Hippocampal formation (tissue), 2 donors: ENCODE measurements around the gene MAP3K3.

Source experiments
- DNase-seq, 2 donors: peaks; one replicate each; lab custom pipeline; 2025; lab: John Stamatoyannopoulos, UW

MAP3K3 gene

GRCh38 chr17:63621684-63622573 lies at the start of gene MAP3K3:
MAP3K3 (plus strand) TSS chr17:63622417; CDS start chr17:63622760, 343 bp downstream.
- peak; percentile 100 for DNase-seq

- DNase-seq: no peak
Observed at GRCh38 chr17:63573634-63574033, 48.6 kb upstream of the MAP3K3 start.

- DNase-seq: no peak
Observed at GRCh38 chr17:63578027-63578768, 44.0 kb upstream of the MAP3K3 start.

GRCh38 chr17:63578769-63579111 lies 43.5 kb upstream of the MAP3K3 start:
- no peak for DNase-seq

GRCh38 chr17:63579633-63580032 lies 42.6 kb upstream of the MAP3K3 start:
- no peak for DNase-seq

GRCh38 chr17:63587770-63588169 lies 34.4 kb upstream of the MAP3K3 start:
- no peak for DNase-seq

GRCh38 chr17:63588797-63589196 lies 33.4 kb upstream of the MAP3K3 start:
- no peak for DNase-seq

GRCh38 chr17:63589646-63590045 lies 32.6 kb upstream of the MAP3K3 start:
- no peak for DNase-seq

GRCh38 chr17:63592797-63593196 lies 29.4 kb upstream of the MAP3K3 start:
- no peak for DNase-seq

GRCh38 chr17:63595132-63595531 lies 27.1 kb upstream of the MAP3K3 start:
- no peak for DNase-seq

- no peak for DNase-seq
Observed at GRCh38 chr17:63596856-63597586, 25.2 kb upstream of the MAP3K3 start.

GRCh38 chr17:63598281-63598680 lies 23.9 kb upstream of the MAP3K3 start:
- no peak for DNase-seq

GRCh38 chr17:63600569-63601438 lies 21.4 kb upstream of the MAP3K3 start, which contains the start of gene TACO1:
TACO1 (plus strand) TSS chr17:63600895; CDS start chr17:63601084, 189 bp downstream.
- peak; percentile 66 to 78 for DNase-seq

- DNase-seq: no peak
Observed at GRCh38 chr17:63601439-63602371, 20.5 kb upstream of the MAP3K3 start.

- DNase-seq: no peak
Observed at GRCh38 chr17:63609816-63610573, 12.2 kb upstream of the MAP3K3 start.

GRCh38 chr17:63610854-63611253 lies 11.4 kb upstream of the MAP3K3 start:
- no peak for DNase-seq

GRCh38 chr17:63611354-63611753 lies 10.9 kb upstream of the MAP3K3 start:
- no peak for DNase-seq

- no peak for DNase-seq
Observed at GRCh38 chr17:63613663-63614062, 8.6 kb upstream of the MAP3K3 start.

- no peak for DNase-seq
Observed at GRCh38 chr17:63621229-63621683, 961 bp upstream of the MAP3K3 start.
